GM18951 (cell line): ENCODE results near the gene NTMT2.
"Not testable (repeated sequence)": the region's sequence is repeated elsewhere in the genome, so short reads cannot be mapped to it uniquely, and the experiment has no call there.

ENCODE experiments used
- POLR2A ChIP-seq: IDR thresholded peaks from 4 replicates; pipeline ENCODE4 v1.6.1; 2011; ENCODE audit warnings: mild to moderate bottlenecking; ENCODE audit not compliant: insufficient read length, insufficient read depth; ENCODE audit errors: extremely low read depth
- in situ Hi-C: fragments of 300-500 bp; cut with MboI; formaldehyde crosslinking; loops from one replicate; pipeline ENCODE4 v1.12.0; 2022; ENCODE audit warnings: low sequenced_read_pairs, mixed read lengths, inconsistent platforms; ENCODE audit not compliant: unreplicated experiment

Gene NTMT2

GRCh38 chr1:170145770-170146676 is at the start of gene NTMT2:
Gene NTMT2 (plus strand): TSS chr1:170145959. CDS start chr1:170146108, 149 bp downstream.
- in situ Hi-C loops: no loop called here
- TF ChIP-seq POLR2A: no peak

GRCh38 chr1:170095976-170096748 is 49.6 kb upstream of the NTMT2 start:
- no peak for TF ChIP-seq POLR2A
- in situ Hi-C loops: no loop called here

GRCh38 chr1:170096806-170097340 is 48.9 kb upstream of the NTMT2 start:
- in situ Hi-C loops: no loop called here
- TF ChIP-seq POLR2A: no peak

GRCh38 chr1:170097449-170097948 is 48.3 kb upstream of the NTMT2 start:
- no peak for TF ChIP-seq POLR2A
- in situ Hi-C loops: no loop called here

GRCh38 chr1:170113140-170113539 is 32.6 kb upstream of the NTMT2 start:
- in situ Hi-C loops: not testable (repeated sequence)

- TF ChIP-seq POLR2A: no peak
- in situ Hi-C loops: no loop called here
Measured at GRCh38 chr1:170114906-170115305, 30.9 kb upstream of the NTMT2 start.

GRCh38 chr1:170122366-170122765 is 23.4 kb upstream of the NTMT2 start:
- TF ChIP-seq POLR2A: no peak
- in situ Hi-C loops: no loop called here

GRCh38 chr1:170125269-170125668 is 20.5 kb upstream of the NTMT2 start:
- in situ Hi-C loops: no loop called here
- no peak for TF ChIP-seq POLR2A

- no peak for TF ChIP-seq POLR2A
- in situ Hi-C loops: no loop called here
Measured at GRCh38 chr1:170126696-170127095, 19.1 kb upstream of the NTMT2 start.

GRCh38 chr1:170131450-170131849 is 14.3 kb upstream of the NTMT2 start:
- no peak for TF ChIP-seq POLR2A
- in situ Hi-C loops: no loop called here

- in situ Hi-C loops: no loop called here
- TF ChIP-seq POLR2A: no peak
Measured at GRCh38 chr1:170131984-170132383, 13.8 kb upstream of the NTMT2 start.

- no peak for TF ChIP-seq POLR2A
- in situ Hi-C loops: no loop called here
Measured at GRCh38 chr1:170133766-170134495, 11.8 kb upstream of the NTMT2 start.

- in situ Hi-C loops: no loop called here
- TF ChIP-seq POLR2A: no peak
Measured at GRCh38 chr1:170134521-170134920, 11.2 kb upstream of the NTMT2 start.
